SK-N-SH treated with all-trans-retinoic acid at 6 μM for 48 hours (cell line): ENCODE results near the gene LGMN.

Experiments
- ATAC-seq: fragments of 200-7000 bp; cut with Tn5 transposase; 3 replicates; pipeline ENCODE4 v1.9.1; 2020; ENCODE audit warnings: mild to moderate bottlenecking, moderate library complexity
- ARNTL ChIP-seq: fragments of 450-650 bp; formaldehyde crosslinking; IDR thresholded peaks from 2 replicates; pipeline ENCODE4 v1.5.0; 2020; ENCODE audit warnings: low read depth, mild to moderate bottlenecking, moderate library complexity, borderline replicate concordance
- BACH2 ChIP-seq: fragments of 250-450 bp; sonication (Bioruptor Pico); IDR thresholded peaks from 2 replicates; pipeline ENCODE4 v1.9.0; 2021; ENCODE audit warnings: mild to moderate bottlenecking, borderline replicate concordance
- CSDC2 ChIP-seq: fragments of 250-450 bp; sonication (Bioruptor Pico); IDR thresholded peaks from 2 replicates; pipeline ENCODE4 v1.5.0; 2020; ENCODE audit warnings: mild to moderate bottlenecking, moderate library complexity
- ESRRG ChIP-seq: fragments of 250-450 bp; sonication (Bioruptor Pico); IDR thresholded peaks from 2 replicates; pipeline ENCODE4 v1.6.1; 2021; ENCODE audit warnings: mild to moderate bottlenecking
- GLIS3 ChIP-seq: fragments of 250-450 bp; sonication (Bioruptor Pico); IDR thresholded peaks from 2 replicates; pipeline ENCODE4 v1.5.0; 2020; ENCODE audit warnings: mild to moderate bottlenecking, moderate library complexity
- ISL1 ChIP-seq: fragments of 250-450 bp; sonication (Bioruptor Pico); IDR thresholded peaks from 2 replicates; pipeline ENCODE4 v2.1.2; 2022; ENCODE audit warnings: mild to moderate bottlenecking, moderate library complexity
- PPARA ChIP-seq: fragments of 250-450 bp; sonication (Bioruptor Pico); IDR thresholded peaks from 2 replicates; pipeline ENCODE4 v1.5.0; 2020; ENCODE audit warnings: mild to moderate bottlenecking, borderline replicate concordance
- RARB ChIP-seq: fragments of 250-450 bp; sonication (Bioruptor Pico); IDR thresholded peaks from 2 replicates; pipeline ENCODE4 v1.8.0; 2021; ENCODE audit warnings: mild to moderate bottlenecking, moderate library complexity
- SNAI2 ChIP-seq: fragments of 250-450 bp; sonication (Bioruptor Pico); IDR thresholded peaks from 2 replicates; pipeline ENCODE4 v1.5.0; 2020; ENCODE audit warnings: mild to moderate bottlenecking, moderate library complexity
- ZC3H10 ChIP-seq: fragments of 250-450 bp; sonication (Bioruptor Pico); IDR thresholded peaks from 2 replicates; pipeline ENCODE4 v1.5.1; 2021; ENCODE audit warnings: mild to moderate bottlenecking, moderate library complexity
- ZFP3 ChIP-seq: fragments of 250-450 bp; sonication (Bioruptor Pico); IDR thresholded peaks from 2 replicates; pipeline ENCODE4 v1.5.0; 2020; ENCODE audit warnings: mild to moderate bottlenecking, moderate library complexity
- ZFP30 ChIP-seq: fragments of 450-650 bp; formaldehyde crosslinking; IDR thresholded peaks from 2 replicates; pipeline ENCODE4 v1.5.0; 2022; ENCODE audit warnings: mild to moderate bottlenecking, moderate library complexity
- ZNF565 ChIP-seq: fragments of 450-650 bp; formaldehyde crosslinking; conservative IDR thresholded peaks from 2 replicates; pipeline ENCODE4 v1.5.0; 2020; ENCODE audit warnings: low read depth, mild to moderate bottlenecking, moderate library complexity
- ZNF70 ChIP-seq: fragments of 450-650 bp; formaldehyde crosslinking; IDR thresholded peaks from 2 replicates; pipeline ENCODE4 v1.5.0; 2020; ENCODE audit warnings: mild to moderate bottlenecking, moderate library complexity
- ZNF8 ChIP-seq: fragments of 450-650 bp; formaldehyde crosslinking; IDR thresholded peaks from 2 replicates; pipeline ENCODE4 v1.5.0; 2020; ENCODE audit warnings: mild to moderate bottlenecking, moderate library complexity
- TF ChIP-seq, protein P1 (sequence below): fragments of 250-450 bp; sonication (Bioruptor Pico); IDR thresholded peaks from 2 replicates; pipeline ENCODE4 v1.5.1; 2021; ENCODE audit warnings: mild to moderate bottlenecking, moderate library complexity
- TF ChIP-seq, protein P2 (sequence below): fragments of 250-450 bp; sonication (Bioruptor Pico); IDR thresholded peaks from 2 replicates; pipeline ENCODE4 v1.8.0; 2020; ENCODE audit warnings: mild to moderate bottlenecking, moderate library complexity, borderline replicate concordance
- TF ChIP-seq, protein P3 (sequence below): fragments of 250-450 bp; sonication (Bioruptor Pico); IDR thresholded peaks from 2 replicates; pipeline ENCODE4 v1.5.1; 2020; ENCODE audit warnings: low read depth, mild to moderate bottlenecking, moderate library complexity
- TF ChIP-seq, protein P4 (sequence below): fragments of 250-450 bp; sonication (Bioruptor Pico); IDR thresholded peaks from 2 replicates; pipeline ENCODE4 v1.5.0; 2020; ENCODE audit warnings: mild to moderate bottlenecking, moderate library complexity
- TF ChIP-seq, protein P5 (sequence below): fragments of 250-450 bp; sonication (Bioruptor Pico); IDR thresholded peaks from 2 replicates; pipeline ENCODE4 v1.8.0; 2021; ENCODE audit warnings: low read depth, mild to moderate bottlenecking, moderate library complexity, borderline replicate concordance

LGMN gene

DNA sequence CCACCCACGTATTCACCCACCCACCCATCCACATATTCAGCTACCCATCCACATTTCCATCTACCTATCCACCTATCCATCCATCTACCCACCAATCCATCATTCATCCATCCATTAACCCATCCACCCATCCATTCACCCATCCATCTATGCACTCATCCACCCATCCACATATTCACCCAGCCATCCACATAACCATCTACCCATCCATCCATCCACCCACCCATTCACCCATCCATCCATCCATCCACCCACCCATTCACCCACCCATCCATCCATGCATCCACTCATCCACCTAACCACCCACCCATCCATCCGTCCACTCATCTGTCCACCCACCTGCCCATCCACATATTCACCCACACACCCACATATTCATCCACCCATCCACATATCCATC, 70.5 kb downstream of the LGMN start:
- TF ChIP-seq PPARA (CRISPR knock-in tag), result no peak
- TF ChIP-seq ESRRG, result no peak
- no peak for TF ChIP-seq ZFP3 (CRISPR knock-in tag)
- TF ChIP-seq, protein P1, sequence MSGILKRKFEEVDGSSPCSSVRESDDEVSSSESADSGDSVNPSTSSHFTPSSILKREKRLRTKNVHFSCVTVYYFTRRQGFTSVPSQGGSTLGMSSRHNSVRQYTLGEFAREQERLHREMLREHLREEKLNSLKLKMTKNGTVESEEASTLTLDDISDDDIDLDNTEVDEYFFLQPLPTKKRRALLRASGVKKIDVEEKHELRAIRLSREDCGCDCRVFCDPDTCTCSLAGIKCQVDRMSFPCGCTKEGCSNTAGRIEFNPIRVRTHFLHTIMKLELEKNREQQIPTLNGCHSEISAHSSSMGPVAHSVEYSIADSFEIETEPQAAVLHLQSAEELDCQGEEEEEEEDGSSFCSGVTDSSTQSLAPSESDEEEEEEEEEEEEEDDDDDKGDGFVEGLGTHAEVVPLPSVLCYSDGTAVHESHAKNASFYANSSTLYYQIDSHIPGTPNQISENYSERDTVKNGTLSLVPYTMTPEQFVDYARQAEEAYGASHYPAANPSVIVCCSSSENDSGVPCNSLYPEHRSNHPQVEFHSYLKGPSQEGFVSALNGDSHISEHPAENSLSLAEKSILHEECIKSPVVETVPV (CRISPR knock-in tag), result no peak
- no peak for TF ChIP-seq ARNTL (CRISPR knock-in tag)
- no peak for TF ChIP-seq BACH2 (CRISPR knock-in tag)
- no peak for ATAC-seq

DNA sequence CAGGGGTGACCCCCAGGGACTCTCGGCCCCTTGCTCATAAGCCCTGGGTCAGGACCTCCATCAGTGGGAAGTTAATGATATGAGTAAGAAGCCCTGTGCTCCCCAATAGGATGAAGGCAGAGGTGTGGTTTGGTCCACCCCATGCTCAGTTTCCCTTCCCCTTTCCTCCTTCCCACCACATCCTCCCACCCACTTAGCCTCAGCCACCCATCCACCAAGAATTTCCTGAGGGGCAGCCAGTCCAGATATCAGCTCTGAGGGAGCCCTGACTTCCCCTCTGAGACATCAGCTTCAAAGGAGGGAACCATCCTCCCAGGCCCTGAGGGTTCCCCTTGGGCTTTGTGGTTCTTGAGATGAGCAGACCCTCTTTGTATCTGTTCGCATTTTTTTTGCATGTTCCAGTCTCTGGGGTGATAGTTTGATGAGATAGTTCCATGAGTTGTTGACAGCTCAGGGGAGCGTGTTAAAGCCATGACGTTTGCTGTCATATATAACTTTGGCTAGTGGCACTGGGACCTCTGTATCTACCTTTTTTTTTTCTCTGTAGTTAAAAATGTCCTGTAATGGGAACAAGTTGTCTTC, 71.2 kb downstream of the LGMN start:
- no peak for ATAC-seq
- no peak for TF ChIP-seq ZFP30 (CRISPR knock-in tag)
- TF ChIP-seq, protein P2, sequence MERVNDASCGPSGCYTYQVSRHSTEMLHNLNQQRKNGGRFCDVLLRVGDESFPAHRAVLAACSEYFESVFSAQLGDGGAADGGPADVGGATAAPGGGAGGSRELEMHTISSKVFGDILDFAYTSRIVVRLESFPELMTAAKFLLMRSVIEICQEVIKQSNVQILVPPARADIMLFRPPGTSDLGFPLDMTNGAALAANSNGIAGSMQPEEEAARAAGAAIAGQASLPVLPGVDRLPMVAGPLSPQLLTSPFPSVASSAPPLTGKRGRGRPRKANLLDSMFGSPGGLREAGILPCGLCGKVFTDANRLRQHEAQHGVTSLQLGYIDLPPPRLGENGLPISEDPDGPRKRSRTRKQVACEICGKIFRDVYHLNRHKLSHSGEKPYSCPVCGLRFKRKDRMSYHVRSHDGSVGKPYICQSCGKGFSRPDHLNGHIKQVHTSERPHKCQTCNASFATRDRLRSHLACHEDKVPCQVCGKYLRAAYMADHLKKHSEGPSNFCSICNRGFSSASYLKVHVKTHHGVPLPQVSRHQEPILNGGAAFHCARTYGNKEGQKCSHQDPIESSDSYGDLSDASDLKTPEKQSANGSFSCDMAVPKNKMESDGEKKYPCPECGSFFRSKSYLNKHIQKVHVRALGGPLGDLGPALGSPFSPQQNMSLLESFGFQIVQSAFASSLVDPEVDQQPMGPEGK (CRISPR knock-in tag), result no peak
- no peak for TF ChIP-seq CSDC2 (CRISPR knock-in tag)
- TF ChIP-seq ZNF565 (CRISPR knock-in tag), result no peak
- TF ChIP-seq, protein P3, sequence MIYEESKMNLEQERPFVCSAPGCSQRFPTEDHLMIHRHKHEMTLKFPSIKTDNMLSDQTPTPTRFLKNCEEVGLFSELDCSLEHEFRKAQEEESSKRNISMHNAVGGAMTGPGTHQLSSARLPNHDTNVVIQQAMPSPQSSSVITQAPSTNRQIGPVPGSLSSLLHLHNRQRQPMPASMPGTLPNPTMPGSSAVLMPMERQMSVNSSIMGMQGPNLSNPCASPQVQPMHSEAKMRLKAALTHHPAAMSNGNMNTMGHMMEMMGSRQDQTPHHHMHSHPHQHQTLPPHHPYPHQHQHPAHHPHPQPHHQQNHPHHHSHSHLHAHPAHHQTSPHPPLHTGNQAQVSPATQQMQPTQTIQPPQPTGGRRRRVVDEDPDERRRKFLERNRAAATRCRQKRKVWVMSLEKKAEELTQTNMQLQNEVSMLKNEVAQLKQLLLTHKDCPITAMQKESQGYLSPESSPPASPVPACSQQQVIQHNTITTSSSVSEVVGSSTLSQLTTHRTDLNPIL, result no peak
- no peak for TF ChIP-seq RARB (CRISPR knock-in tag)
- no peak for TF ChIP-seq ZC3H10 (CRISPR knock-in tag)

DNA sequence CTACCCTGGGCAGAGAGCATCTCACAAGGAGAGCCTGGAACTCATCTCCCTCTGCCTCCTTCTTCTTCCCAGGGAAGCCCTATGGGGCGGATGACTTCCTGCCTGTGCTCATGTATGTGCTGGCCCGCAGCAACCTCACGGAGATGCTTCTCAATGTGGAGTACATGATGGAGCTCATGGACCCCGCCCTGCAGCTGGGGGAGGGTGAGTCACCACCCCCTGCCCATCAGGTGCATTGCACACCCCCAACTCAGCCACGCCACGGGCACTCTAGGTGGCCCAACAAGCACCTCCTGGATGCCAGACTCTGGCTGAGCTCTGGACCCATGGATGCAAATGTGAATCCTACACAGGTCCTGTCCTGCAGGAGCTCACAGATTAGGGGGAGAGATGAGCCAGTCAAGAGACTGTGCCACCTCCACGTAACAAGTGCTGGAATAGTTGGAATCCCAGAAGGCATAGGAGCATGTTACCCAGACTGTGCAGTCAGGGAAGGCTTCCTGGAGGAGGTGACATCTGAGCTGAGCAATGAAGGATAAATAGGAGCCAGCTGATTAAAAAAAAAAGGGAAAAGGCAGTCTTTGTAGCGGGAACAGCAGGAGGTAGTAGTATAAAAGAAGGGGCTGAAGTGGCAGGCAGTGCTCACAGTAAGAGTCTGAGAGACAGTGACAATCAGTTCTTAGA, 71.9 kb downstream of the LGMN start:
- TF ChIP-seq, protein P1 (CRISPR knock-in tag), result no peak
- TF ChIP-seq ZFP3 (CRISPR knock-in tag) (peak; percentile 89), ZC3H10 (CRISPR knock-in tag) (no peak)
- ATAC-seq, result no peak

DNA sequence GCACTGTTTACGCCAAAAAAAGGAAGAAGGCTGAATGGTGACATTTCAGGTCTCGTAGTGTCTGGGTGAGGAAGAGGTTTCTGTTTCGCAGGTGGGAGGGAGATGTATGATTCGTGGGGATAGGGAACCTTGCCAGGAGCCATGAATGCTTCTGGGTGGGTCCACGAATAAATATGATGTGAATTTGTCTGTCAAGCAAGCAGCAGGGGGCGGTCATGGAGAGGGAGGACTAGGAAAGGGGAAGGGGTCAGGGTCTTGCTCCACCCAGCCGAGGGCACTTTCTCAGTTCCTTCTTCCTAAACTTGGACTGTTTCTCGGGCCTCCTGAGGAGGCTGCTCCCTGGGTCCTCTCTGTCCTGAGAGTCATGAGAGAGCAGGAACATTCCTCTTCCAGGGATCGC, 72.5 kb downstream of the LGMN start:
- TF ChIP-seq RARB (CRISPR knock-in tag) (no peak), ZFP3 (CRISPR knock-in tag) (no peak), ZNF8 (CRISPR knock-in tag) (no peak), BACH2 (CRISPR knock-in tag) (no peak), ISL1 (no peak), GLIS3 (no peak), SNAI2 (no peak), ZC3H10 (CRISPR knock-in tag) (no peak), ZNF70 (no peak), ESRRG (no peak), ZFP30 (CRISPR knock-in tag) (no peak), ZNF565 (CRISPR knock-in tag) (no peak), ARNTL (CRISPR knock-in tag) (no peak)
- TF ChIP-seq, protein P4, sequence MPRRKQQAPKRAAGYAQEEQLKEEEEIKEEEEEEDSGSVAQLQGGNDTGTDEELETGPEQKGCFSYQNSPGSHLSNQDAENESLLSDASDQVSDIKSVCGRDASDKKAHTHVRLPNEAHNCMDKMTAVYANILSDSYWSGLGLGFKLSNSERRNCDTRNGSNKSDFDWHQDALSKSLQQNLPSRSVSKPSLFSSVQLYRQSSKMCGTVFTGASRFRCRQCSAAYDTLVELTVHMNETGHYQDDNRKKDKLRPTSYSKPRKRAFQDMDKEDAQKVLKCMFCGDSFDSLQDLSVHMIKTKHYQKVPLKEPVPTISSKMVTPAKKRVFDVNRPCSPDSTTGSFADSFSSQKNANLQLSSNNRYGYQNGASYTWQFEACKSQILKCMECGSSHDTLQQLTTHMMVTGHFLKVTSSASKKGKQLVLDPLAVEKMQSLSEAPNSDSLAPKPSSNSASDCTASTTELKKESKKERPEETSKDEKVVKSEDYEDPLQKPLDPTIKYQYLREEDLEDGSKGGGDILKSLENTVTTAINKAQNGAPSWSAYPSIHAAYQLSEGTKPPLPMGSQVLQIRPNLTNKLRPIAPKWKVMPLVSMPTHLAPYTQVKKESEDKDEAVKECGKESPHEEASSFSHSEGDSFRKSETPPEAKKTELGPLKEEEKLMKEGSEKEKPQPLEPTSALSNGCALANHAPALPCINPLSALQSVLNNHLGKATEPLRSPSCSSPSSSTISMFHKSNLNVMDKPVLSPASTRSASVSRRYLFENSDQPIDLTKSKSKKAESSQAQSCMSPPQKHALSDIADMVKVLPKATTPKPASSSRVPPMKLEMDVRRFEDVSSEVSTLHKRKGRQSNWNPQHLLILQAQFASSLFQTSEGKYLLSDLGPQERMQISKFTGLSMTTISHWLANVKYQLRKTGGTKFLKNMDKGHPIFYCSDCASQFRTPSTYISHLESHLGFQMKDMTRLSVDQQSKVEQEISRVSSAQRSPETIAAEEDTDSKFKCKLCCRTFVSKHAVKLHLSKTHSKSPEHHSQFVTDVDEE (CRISPR knock-in tag), result no peak
- TF ChIP-seq, protein P5, sequence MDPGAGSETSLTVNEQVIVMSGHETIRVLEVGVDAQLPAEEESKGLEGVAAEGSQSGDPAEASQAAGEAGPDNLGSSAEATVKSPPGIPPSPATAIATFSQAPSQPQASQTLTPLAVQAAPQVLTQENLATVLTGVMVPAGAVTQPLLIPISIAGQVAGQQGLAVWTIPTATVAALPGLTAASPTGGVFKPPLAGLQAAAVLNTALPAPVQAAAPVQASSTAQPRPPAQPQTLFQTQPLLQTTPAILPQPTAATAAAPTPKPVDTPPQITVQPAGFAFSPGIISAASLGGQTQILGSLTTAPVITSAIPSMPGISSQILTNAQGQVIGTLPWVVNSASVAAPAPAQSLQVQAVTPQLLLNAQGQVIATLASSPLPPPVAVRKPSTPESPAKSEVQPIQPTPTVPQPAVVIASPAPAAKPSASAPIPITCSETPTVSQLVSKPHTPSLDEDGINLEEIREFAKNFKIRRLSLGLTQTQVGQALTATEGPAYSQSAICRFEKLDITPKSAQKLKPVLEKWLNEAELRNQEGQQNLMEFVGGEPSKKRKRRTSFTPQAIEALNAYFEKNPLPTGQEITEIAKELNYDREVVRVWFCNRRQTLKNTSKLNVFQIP (CRISPR knock-in tag), result no peak
- TF ChIP-seq, protein P1 (CRISPR knock-in tag), result no peak
- TF ChIP-seq, protein P2 (CRISPR knock-in tag), result no peak
- TF ChIP-seq, all 23 proteins: peak for 0
- no peak for ATAC-seq
